Esophagus squamous epithelium (tissue), 4 donors: ENCODE results near the gene SPTBN5.

Source experiments
- POLR2A ChIP-seq, 4 donors: fragments of 450-650 bp; IDR thresholded peaks; one replicate each; pipeline ENCODE4 v1.6.1; 2017; ENCODE audit warnings: antibody characterized with exemption in 4 of 4, mild to moderate bottlenecking in 4 of 4, moderate library complexity in 3 of 4
- TF ChIP-seq, protein P1 (sequence below), 6 experiments: fragments of 450-650 bp in 4 of 6; fragments of 200-600 bp in 2 of 6; sonication (generic) in 2 of 6; IDR thresholded peaks; one replicate each; pipeline ENCODE4 v1.5.1; 2016 to 2019; ENCODE audit warnings: antibody characterized with exemption in 6 of 6, mild to moderate bottlenecking in 4 of 6, moderate library complexity in 4 of 6

DNA sequence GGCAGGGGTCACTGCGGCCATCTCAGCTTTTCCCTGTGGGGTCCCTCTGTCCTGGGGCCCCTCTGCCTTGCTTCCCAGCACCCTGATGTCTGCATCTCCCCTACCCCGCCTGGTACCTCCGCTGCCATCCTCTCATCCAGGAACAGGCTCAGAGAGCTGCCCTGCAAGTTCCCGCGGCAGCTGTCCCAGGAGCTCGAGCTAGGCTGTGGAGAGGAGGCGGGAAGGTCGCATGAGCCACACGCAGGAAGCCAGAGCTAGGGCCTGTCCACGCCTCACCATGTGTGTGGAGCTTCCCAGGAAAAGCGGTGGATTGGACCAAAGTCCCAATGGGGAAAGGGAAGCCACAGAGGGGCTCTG, 42.7 kb downstream of the SPTBN5 start:
- TF ChIP-seq, protein P1, sequence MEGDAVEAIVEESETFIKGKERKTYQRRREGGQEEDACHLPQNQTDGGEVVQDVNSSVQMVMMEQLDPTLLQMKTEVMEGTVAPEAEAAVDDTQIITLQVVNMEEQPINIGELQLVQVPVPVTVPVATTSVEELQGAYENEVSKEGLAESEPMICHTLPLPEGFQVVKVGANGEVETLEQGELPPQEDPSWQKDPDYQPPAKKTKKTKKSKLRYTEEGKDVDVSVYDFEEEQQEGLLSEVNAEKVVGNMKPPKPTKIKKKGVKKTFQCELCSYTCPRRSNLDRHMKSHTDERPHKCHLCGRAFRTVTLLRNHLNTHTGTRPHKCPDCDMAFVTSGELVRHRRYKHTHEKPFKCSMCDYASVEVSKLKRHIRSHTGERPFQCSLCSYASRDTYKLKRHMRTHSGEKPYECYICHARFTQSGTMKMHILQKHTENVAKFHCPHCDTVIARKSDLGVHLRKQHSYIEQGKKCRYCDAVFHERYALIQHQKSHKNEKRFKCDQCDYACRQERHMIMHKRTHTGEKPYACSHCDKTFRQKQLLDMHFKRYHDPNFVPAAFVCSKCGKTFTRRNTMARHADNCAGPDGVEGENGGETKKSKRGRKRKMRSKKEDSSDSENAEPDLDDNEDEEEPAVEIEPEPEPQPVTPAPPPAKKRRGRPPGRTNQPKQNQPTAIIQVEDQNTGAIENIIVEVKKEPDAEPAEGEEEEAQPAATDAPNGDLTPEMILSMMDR (IDR thresholded peaks at IDR 0.05) = no peak
- TF ChIP-seq POLR2A (IDR thresholded peaks at IDR 0.05) = no peak
